Activated CD8-positive, alpha-beta memory T cell treated with anti-CD3 and anti-CD28 coated beads for 1 hour (primary cell): ENCODE measurements around the gene ERICH6B.

Experiments used
- DNase-seq, 2 donors: peaks; one replicate each; pipeline ENCODE4 v3.0.0-alpha.2; 2020; ENCODE audit warnings: low read depth in 1 of 2; ENCODE audit errors: extremely low read depth in 1 of 2

ERICH6B gene

GRCh38 chr13:45545686-45546409 lies 69.7 kb downstream of the ERICH6B start:
- DNase-seq, result no peak

GRCh38 chr13:45544520-45544919 lies 71.0 kb downstream of the ERICH6B start:
- no peak for DNase-seq

GRCh38 chr13:45542878-45543277 lies 72.7 kb downstream of the ERICH6B start:
- no peak for DNase-seq

GRCh38 chr13:45542391-45542790 lies 73.1 kb downstream of the ERICH6B start:
- no peak for DNase-seq

- no peak for DNase-seq
Observed at GRCh38 chr13:45541806-45542205, 73.7 kb downstream of the ERICH6B start.

GRCh38 chr13:45540864-45541263 lies 74.7 kb downstream of the ERICH6B start:
- DNase-seq, result no peak

GRCh38 chr13:45540195-45540594 lies 75.3 kb downstream of the ERICH6B start:
- DNase-seq, result no peak

- no peak for DNase-seq
Observed at GRCh38 chr13:45538382-45538781, 77.2 kb downstream of the ERICH6B start.

GRCh38 chr13:45537516-45537915 lies 78.0 kb downstream of the ERICH6B start:
- no peak for DNase-seq

GRCh38 chr13:45536224-45536623 lies 79.3 kb downstream of the ERICH6B start:
- no peak for DNase-seq

GRCh38 chr13:45534604-45535003 lies 80.9 kb downstream of the ERICH6B start:
- no peak for DNase-seq

GRCh38 chr13:45529758-45530157 lies 85.8 kb downstream of the ERICH6B start:
- no peak for DNase-seq

GRCh38 chr13:45527699-45528462 lies 87.7 kb downstream of the ERICH6B start:
- no peak for DNase-seq

GRCh38 chr13:45522571-45522970 lies 93.0 kb downstream of the ERICH6B start:
- DNase-seq, result no peak

GRCh38 chr13:45521297-45521696 lies 94.2 kb downstream of the ERICH6B start:
- no peak for DNase-seq

GRCh38 chr13:45519493-45519892 lies 96.0 kb downstream of the ERICH6B start:
- no peak for DNase-seq

- DNase-seq, result no peak
Observed at GRCh38 chr13:45518525-45519245, 96.9 kb downstream of the ERICH6B start.

GRCh38 chr13:45516757-45517156 lies 98.8 kb downstream of the ERICH6B start:
- DNase-seq, result no peak

GRCh38 chr13:45512098-45512496 lies 103.4 kb downstream of the ERICH6B start:
- DNase-seq, result no peak

- DNase-seq, result no peak
Observed at GRCh38 chr13:45511310-45512097, 104.0 kb downstream of the ERICH6B start.

- DNase-seq, result no peak
Observed at GRCh38 chr13:45510672-45511071, 104.9 kb downstream of the ERICH6B start.
